ENCODE results near the gene PATJ.

Gene PATJ

GRCh38 chr1:62054188-62054587 is 311.9 kb downstream of the PATJ start:
- no peak for DNase-seq

DNA sequence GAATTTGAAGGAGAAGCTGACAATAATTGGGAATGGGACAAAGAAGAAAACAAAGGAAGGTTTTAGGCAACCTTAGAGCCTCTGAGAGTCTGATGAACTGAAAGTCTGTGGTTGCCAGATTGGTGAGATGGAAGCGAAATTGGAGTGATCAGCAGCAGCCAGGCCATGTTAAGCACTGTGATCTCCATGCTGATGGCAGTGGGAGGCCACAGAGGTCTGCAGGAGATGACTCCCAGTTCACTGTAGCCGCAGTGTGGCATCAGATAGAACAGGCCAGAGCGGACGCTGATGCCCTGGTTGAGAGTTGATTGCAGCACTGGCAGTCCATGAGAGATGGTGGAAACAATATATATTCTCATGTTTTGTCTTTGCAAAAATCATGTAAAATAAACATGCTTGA is 314.9 kb downstream of the PATJ start:
- DNase-seq, result no peak

DNA sequence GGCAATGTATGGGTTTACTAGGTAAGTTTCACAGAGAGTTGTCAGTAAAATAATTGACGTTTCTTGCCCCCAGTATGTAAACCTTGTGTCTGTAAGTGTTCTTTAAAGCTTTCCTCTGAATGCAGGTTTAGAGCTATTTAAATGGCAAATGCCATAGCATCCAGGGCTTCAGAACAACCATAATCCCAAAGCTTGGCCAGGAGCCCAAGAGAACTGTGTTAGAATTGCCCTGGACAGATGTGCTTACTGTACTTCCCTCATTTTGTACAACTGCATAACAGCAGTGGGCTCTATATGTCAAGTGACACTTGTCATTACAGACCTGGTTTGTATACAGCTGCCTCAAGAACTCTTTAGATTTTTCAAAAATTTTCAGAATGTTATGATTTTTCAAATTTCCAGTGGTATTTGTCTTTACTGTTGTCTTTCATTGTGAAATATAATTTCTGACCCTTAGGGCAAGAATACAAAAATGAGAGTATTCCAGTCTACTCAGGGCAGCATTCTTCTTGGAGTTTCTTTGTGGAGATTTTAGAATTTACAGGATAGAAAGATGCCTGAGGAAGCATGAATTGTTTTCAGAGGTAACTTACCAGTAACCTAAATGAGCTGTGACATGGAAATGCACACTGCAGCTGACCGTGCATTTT is 315.5 kb downstream of the PATJ start:
- DNase-seq, result no peak

GRCh38 chr1:62058956-62059355 is 316.7 kb downstream of the PATJ start:
- DNase-seq, result no peak

DNA sequence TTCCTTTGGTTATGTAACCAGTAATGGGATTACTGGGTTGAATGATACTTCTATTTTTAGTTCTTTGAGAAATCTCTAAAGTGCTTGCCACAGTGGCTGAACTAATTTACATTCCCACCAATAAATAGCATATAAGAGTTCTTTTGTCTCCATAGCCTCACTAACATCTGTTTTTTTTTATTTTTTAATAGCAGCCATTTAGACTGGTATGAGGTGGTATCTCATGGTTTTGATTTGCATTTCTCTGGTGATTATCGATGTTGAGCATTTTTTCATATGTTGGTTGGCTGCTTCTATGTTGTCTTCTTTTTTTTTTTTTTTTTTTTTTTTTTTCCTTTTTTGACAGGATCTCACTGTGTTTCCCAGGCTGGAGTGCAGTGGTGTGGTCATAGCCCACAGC is 319.8 kb downstream of the PATJ start:
- DNase-seq, result no peak

DNA sequence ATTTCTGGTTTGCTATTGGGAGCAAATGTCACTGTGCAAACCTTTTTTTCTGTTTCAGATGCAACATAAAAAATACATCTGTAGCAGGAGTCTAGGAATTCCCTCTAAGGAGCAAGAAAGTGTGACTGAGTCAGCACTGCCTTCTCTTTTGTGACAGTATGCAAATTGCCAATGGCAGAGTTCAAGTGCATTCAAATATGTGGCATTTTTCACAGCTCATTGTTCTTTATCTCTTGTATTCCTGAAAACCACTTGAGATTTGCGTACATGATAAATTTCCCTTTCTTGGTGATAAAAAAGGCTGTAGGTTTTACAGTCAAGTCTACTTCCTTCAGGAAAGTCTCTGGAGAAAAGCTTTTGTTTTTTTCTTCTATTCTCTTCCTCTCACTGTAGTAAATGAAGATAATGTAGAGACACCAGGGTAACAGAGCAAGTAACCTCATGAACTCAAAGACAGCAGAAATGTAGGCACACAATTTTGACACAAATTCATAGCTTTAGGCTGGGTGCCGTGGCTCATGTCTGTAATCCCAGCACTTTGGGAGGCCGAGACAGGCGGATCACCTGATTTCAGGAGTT is 322.6 kb downstream of the PATJ start:
- DNase-seq, result no peak

- DNase-seq, result no peak
Observed at GRCh38 chr1:62066713-62067112, 324.4 kb downstream of the PATJ start.

GRCh38 chr1:62068416-62068843 is 326.1 kb downstream of the PATJ start:
- DNase-seq, result no peak

- no peak for DNase-seq
Observed at GRCh38 chr1:62068978-62069377, 326.7 kb downstream of the PATJ start.

- DNase-seq, result peak; percentile 53
Observed at GRCh38 chr1:62070384-62071011, 328.2 kb downstream of the PATJ start.

DNA sequence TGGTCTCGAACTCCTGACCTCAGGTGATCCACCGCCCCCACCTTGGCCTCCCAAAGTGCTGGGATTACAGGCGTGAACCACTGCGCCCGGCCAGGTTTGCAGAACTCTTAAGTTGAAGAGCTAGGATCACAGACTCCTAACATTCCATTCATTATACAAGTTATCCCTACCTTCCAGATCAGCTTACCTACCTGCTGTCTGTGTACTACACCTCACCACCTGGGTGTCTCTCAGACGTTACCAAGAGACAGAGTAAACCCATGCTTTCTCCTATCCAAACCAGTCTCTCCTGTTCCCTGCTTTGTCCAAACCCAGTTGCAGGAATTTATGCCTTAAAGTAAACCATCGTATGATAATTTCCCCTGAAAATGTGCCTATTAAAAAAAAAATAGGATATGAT is 329.4 kb downstream of the PATJ start:
- no peak for DNase-seq

DNA sequence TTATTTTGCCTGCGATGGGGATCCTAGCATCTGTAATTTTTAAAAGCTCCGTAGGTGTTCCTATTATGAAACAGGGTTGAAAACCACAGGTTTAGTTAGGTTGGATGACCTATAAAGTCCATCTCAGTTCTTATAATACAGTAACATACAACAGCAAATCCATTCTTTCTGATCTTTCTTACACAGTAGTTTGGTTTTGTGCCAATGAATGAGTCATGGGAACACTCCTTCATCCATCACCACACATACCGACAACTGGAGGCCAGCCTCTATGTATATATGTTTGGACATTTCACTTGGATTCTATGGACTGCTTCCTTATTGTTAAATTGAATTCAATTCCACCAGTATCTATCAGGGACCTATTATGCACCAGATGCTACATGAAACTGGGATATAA is 334.0 kb downstream of the PATJ start:
- peak; percentile 31 for DNase-seq

DNA sequence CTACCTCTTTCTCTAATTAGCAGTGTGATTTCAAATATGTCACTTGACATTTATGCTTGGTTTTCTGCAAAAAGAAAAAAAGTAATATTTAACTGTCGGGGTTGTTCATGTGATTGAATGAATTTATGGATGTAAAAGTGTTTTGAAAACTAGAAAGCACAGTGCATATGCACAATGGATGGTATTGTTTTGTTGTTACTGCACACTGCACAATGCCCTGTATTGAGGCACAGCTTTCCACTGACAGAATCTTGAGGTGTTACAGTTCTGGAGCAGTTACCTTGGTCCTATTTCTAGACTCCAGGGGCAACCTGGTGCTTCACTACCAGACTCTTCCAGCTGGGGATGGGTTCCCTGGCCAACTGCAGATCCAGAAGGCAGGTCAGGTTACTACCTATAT is 335.5 kb downstream of the PATJ start:
- DNase-seq, result no peak

DNA sequence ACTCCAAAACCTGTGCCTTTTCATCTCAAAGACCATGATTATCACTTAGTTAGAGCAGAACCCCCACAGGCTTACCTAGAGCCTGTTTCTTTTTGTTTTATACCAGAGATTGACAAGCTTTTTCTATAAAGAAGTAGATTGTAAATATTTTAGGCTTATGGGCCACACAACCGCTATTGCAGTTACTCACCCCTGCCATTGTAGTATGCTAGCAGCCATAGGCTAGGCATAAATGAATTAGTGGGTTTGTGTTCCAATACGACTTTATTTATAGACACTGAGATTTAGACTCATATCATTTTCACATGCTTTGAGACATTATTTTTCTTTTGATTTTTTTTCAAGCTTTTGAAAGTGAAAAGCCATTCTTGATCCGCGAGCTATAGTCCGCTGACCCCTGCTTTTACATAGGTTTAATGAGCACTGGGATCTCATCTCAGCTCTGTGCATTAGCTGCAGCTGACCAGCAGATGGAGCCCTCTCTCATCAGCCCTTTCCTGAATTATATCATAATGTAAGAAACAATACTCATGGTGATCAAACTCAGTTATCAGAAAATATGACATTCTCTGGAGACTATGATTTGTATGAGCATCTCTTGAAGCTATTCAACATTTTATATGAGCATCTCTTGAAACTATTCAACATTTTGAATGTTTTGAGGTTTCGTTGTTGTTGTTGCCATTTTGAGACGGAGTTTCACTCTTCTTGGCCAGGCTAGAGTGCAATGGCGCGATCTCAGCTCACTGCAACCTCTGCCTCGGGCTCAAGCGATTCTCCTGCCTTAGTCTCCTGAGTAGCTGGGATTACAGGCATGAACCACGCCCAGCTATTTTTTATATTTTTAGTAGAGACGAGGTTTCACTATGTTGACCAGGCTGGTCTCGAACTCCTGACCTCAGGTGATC is 340.4 kb downstream of the PATJ start:
- DNase-seq, result peak; percentile 71

DNA sequence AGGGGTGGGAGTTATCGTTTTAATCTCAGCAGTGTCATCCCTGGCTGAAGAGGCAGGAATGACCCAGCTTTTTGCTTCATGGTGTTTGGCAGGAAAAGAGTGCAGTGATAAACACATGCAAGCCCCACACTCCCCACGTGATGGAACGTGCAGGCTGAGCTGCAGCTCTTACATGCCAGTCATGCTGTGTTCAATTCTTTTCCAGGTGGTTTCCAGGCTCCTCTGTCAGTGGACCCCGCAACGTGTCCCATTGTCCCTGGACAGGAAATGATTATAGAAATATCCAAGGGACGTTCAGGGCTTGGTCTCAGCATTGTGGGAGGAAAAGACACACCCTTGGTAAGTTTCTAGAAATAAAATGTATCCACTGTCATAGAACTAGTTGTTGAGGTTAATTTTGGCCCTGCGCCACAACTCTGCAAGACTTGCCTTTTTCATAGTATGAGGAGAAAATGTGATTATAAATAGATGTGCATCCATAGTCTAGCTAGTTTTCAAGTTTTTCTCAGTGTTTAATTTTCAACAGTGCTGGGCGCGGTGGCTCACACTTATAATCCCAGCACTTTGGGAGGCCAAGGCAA is 342.1 kb downstream of the PATJ start:
- DNase-seq, result peak; percentile 74

DNA sequence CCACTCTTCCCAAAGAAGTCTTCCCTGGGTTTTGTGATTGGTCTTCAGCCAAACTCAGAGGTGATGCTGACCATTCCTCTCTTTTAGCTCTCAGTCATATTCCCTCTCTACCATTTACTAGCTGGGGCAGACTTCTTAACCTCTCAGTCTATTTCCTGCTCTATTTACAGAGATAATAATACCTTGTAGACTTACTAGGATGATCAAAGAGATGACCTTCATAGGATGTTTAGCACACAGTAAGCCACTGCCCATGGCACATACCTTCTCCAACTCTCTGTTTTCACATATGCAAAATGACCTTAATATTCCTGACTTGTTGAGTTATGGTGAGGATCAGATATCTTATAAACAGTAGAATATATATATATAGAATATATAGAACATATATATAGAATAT is 346.2 kb downstream of the PATJ start:
- DNase-seq, result no peak

GRCh38 chr1:62089570-62089969 is 347.3 kb downstream of the PATJ start:
- DNase-seq, result no peak

GRCh38 chr1:62090016-62090415 is 347.7 kb downstream of the PATJ start:
- DNase-seq, result no peak

GRCh38 chr1:62092110-62092509 is 349.8 kb downstream of the PATJ start:
- no peak for DNase-seq

- DNase-seq, result no peak
Observed at GRCh38 chr1:62093261-62093660, 351.0 kb downstream of the PATJ start.

DNA sequence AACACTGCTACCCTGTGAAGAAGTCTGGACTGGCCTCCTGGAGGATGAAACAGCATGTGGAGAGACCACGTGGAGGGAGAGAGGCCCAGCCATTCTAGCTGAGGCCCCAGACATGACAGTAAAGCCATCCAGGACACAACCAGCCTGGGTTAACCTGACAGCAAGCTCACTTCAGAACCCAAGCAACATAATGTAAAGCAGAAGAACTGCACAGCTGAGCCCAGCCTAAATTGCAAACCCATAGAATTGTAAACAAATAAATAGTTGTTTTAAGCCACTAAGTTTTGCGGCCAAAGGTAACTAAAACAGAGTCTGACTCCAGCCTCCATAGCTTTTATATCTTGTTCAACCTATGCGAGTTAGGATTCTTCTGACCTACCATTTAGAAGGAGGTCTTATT is 355.2 kb downstream of the PATJ start:
- DNase-seq, result no peak

DNA sequence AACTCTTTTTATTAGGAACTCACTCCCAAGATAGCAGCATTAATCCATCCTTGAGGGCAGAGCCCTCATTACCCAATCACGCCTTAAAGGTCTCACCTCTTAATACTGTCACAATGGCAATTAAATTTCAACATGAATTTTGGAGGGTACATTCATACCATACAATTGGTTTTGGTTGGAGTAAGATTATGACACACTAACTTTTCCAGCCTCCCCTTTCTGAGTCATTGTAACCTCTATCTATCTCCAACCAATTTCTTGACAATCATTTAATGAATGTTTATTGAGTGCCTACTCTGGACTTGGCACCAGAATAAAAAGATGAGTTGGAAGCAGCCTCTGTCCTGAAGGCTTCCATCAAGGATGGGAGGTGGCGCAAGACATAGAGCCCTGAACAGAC is 358.2 kb downstream of the PATJ start:
- no peak for DNase-seq

GRCh38 chr1:62103846-62104245 is 361.6 kb downstream of the PATJ start:
- DNase-seq, result no peak

Data from hematopoietic multipotent progenitor cell treated with erythropoietin and hydrocortisone succinate and interleukin-3 and kit ligand, for 4 days (in vitro differentiated cells).